Liver (tissue), 9 donors: ENCODE data around the gene LENEP. TPM values are rescaled to one million over a fixed set of nuclear protein-coding genes. Genes with fewer than 3 reads are reported as not detected.
A peak's percentile ranks its signal among the peaks of the same experiment; 100 is the strongest.

Experiments
- DNase-seq: peaks from one replicate; pipeline ENCODE4 v3.0.0-alpha.2; 2017; ENCODE audit warnings: low spot score
- H3K27ac ChIP-seq, 2 donors: one replicate each; pipeline ENCODE4 v1.7.0; 2013; ENCODE audit warnings: inconsistent platforms in 2 of 2, low read length in 2 of 2, control low read depth in 1 of 2, low read depth in 1 of 2, mild to moderate bottlenecking in 1 of 2
- H3K27me3 ChIP-seq, 4 donors: one replicate each; pipeline versions ENCODE4 v1.6.1 to v1.7.0; 2013; ENCODE audit warnings: low read length in 3 of 4, inconsistent platforms in 1 of 4, mild to moderate bottlenecking in 1 of 4, moderate library complexity in 1 of 4; ENCODE audit not compliant: control insufficient read depth in 4 of 4, insufficient read depth in 4 of 4
- H3K36me3 ChIP-seq, 4 donors: one replicate each; pipeline versions ENCODE4 v1.6.1 to v1.7.0; 2013; ENCODE audit warnings: low read length in 3 of 4, mild to moderate bottlenecking in 3 of 4, low read depth in 1 of 4, moderate library complexity in 1 of 4; ENCODE audit not compliant: control insufficient read depth in 4 of 4, insufficient read depth in 3 of 4
- H3K4me1 ChIP-seq, 4 donors: one replicate each; pipeline versions ENCODE4 v1.6.1 to v1.7.0; 2013; ENCODE audit warnings: low read length in 3 of 4, mild to moderate bottlenecking in 3 of 4, moderate library complexity in 1 of 4; ENCODE audit not compliant: control insufficient read depth in 4 of 4, insufficient read depth in 4 of 4
- H3K4me3 ChIP-seq, 3 donors: one replicate each; pipeline versions ENCODE4 v1.6.1 to v1.7.0; 2013; ENCODE audit warnings: low read length in 3 of 3, control low read depth in 1 of 3, low read depth in 1 of 3, mild to moderate bottlenecking in 1 of 3
- H3K9ac ChIP-seq, 2 donors: one replicate each; pipeline ENCODE4 v1.7.0; 2013; ENCODE audit warnings: low read length in 2 of 2, mild to moderate bottlenecking in 2 of 2, moderate library complexity in 2 of 2, control low read depth in 1 of 2, low read depth in 1 of 2
- H3K9me3 ChIP-seq, 4 donors: one replicate each; pipeline versions ENCODE4 v1.6.1 to v1.7.0; 2013; ENCODE audit warnings: low read length in 3 of 4; ENCODE audit not compliant: control insufficient read depth in 4 of 4
- CTCF ChIP-seq: fragments of 150-350 bp; IDR thresholded peaks from 2 replicates; pipeline ENCODE4 v1.5.1; 2017; ENCODE audit warnings: improper control_type of control experiment, low read depth, low read length; ENCODE audit not compliant: missing input control
- FOXA2 ChIP-seq: IDR thresholded peaks from 2 replicates; pipeline ENCODE4 v1.6.1; 2016; ENCODE audit warnings: antibody characterized with exemption
- GABPA ChIP-seq, 2 donors: IDR thresholded peaks in 1 of 2; conservative IDR thresholded peaks in 1 of 2; 2 replicates each; pipeline ENCODE4 v1.6.1; 2016; ENCODE audit warnings: antibody characterized with exemption in 2 of 2, mild to moderate bottlenecking in 1 of 2, moderate library complexity in 1 of 2
- HNF4A ChIP-seq, 2 donors: conservative IDR thresholded peaks; 2 replicates each; pipeline ENCODE4 v1.6.1; 2016; ENCODE audit warnings: antibody characterized with exemption in 2 of 2, mild to moderate bottlenecking in 2 of 2
- HNF4G ChIP-seq: IDR thresholded peaks from 2 replicates; pipeline ENCODE4 v1.6.1; 2016; ENCODE audit warnings: antibody characterized with exemption
- JUND ChIP-seq, 2 donors: IDR thresholded peaks; 2 replicates each; pipeline ENCODE4 v1.6.1; 2016; ENCODE audit warnings: antibody characterized with exemption in 2 of 2
- MAX ChIP-seq: IDR thresholded peaks from 2 replicates; pipeline ENCODE4 v1.6.1; 2016; ENCODE audit warnings: antibody characterized with exemption
- NR2F2 ChIP-seq: IDR thresholded peaks from 2 replicates; pipeline ENCODE4 v1.6.1; 2016; ENCODE audit warnings: antibody characterized with exemption
- RAD21 ChIP-seq, 2 donors: IDR thresholded peaks; 2 replicates each; pipeline ENCODE4 v1.6.1; 2016; ENCODE audit warnings: antibody characterized with exemption in 2 of 2, mild to moderate bottlenecking in 2 of 2
- REST ChIP-seq: IDR thresholded peaks from 2 replicates; pipeline ENCODE4 v1.6.1; 2016; ENCODE audit warnings: antibody characterized with exemption, mild to moderate bottlenecking
- RXRA ChIP-seq, 2 donors: IDR thresholded peaks; 2 replicates each; pipeline ENCODE4 v1.6.1; 2017 to 2018; ENCODE audit warnings: antibody characterized with exemption in 2 of 2, mild to moderate bottlenecking in 1 of 2
- TAF1 ChIP-seq: conservative IDR thresholded peaks from 2 replicates; pipeline ENCODE4 v1.6.1; 2016; ENCODE audit warnings: antibody characterized with exemption, mild to moderate bottlenecking
- YY1 ChIP-seq: IDR thresholded peaks from 2 replicates; pipeline ENCODE4 v1.6.1; 2016; ENCODE audit warnings: antibody characterized with exemption, mild to moderate bottlenecking
- ZBTB33 ChIP-seq: IDR thresholded peaks from 2 replicates; pipeline ENCODE4 v1.6.1; 2016; ENCODE audit warnings: antibody characterized with exemption
- WGBS: extraction: QIAGEN DNeasy Blood & Tissue Kit; methylation state at CpG from one replicate; pipeline ENCODE4 v1.1.7; 2013; 5-methylcytosine and 5-hydroxymethylcytosine counted together
- polyA plus RNA-seq, 2 donors: library from polyadenylated mRNA; stranded (reverse) in 1 of 2; unstranded in 1 of 2; fragments of 200-250 nt in 1 of 2; fragments of >200 nt in 1 of 2; fragmentation: Nextera tagmentation in 1 of 2; extraction: Ambion mirVana in 1 of 2; gene quantifications; one replicate each; pipeline versions ENCODE4 v1.2.1 to v1.2.3, GENCODE V29; 2013 to 2015
- total RNA-seq, 2 donors: library from RNA; depleted of rRNA; stranded (reverse); fragments of >200 nt; gene quantifications; one replicate each; pipeline ENCODE4 v1.2.3, GENCODE V29; 2014
- donor health status: healthy.
- donor health status: healthy.
- donor health status: healthy.
- donor health status: healthy.
- donor health status: healthy.

LENEP gene
- total and polyA plus RNA-seq, 4 donors = 0.42 TPM; not detected in 3

GRCh38 chr1:155011437-155012025, 18.1 kb downstream of the LENEP start:
- Histone ChIP-seq H3K4me1 (peaks cover 53 to 90% (median 67%) of the 10 kb centered on the region in 4 donors), H3K27me3 (no peaks in the 10 kb centered on the region), H3K4me3 (no peak overlapping the region), H3K36me3 (peaks cover 3 to 19% (median 9%) of the 10 kb centered on the region in 4 donors), H3K9me3 (no peaks in the 10 kb centered on the region), H3K27ac (peak overlapping the region; percentile 8 to 13), H3K9ac (no peak overlapping the region)
- WGBS = 91% methylated on average over 6 of the region's 6 CpGs
- TF ChIP-seq HNF4G (no peak), NR2F2 (no peak), MAX (no peak), JUND (IDR thresholded peaks at IDR 0.05) (no peak), RAD21 (IDR thresholded peaks at IDR 0.05) (no peak), TAF1 (no peak), CTCF (no peak), ZBTB33 (no peak), GABPA (IDR thresholded peaks at IDR 0.05 in 1 of 2, conservative IDR thresholded peaks at IDR 0.05 in 1 of 2) (no peak), HNF4A (conservative IDR thresholded peaks at IDR 0.05) (no peak), YY1 (no peak), REST (no peak)
- DNase-seq = no peak

- peaks cover 3 to 19% (median 9%) of the 10 kb centered on the region in 4 donors for H3K36me3 ChIP-seq
- H3K4me3 ChIP-seq = no peak overlapping the region
- peak; percentile 76 for DNase-seq
- H3K9me3 ChIP-seq = no peaks in the 10 kb centered on the region
- no peak overlapping the region for H3K9ac ChIP-seq
- peak; percentile 29 to 42 for TF ChIP-seq RXRA (IDR thresholded peaks at IDR 0.05)
- no peak for TF ChIP-seq FOXA2
- WGBS = 15% methylated on average over 9 of the region's 9 CpGs
- H3K27me3 ChIP-seq = no peaks in the 10 kb centered on the region
- H3K27ac ChIP-seq = peak overlapping the region in 1 of 2 donors; percentile 29
- peaks cover 49 to 90% (median 67%) of the 10 kb centered on the region in 4 donors for H3K4me1 ChIP-seq
These were observed 18.7 kb downstream of the LENEP start for GRCh38 chr1:155012026-155012546.
